IPS-15b (cell line): ENCODE data around the gene CORO1C.
A peak's percentile ranks its signal among the peaks of the same experiment; 100 is the strongest.

Experiments used
- H3K27me3 ChIP-seq: one replicate; pipeline ENCODE4 v1.6.1; 2013; ENCODE audit warnings: low read length; ENCODE audit not compliant: control insufficient read depth, insufficient read depth
- H3K36me3 ChIP-seq: one replicate; pipeline ENCODE4 v1.6.1; 2013; ENCODE audit warnings: low read length; ENCODE audit not compliant: control insufficient read depth, insufficient read depth
- H3K4me1 ChIP-seq: one replicate; pipeline ENCODE4 v1.6.1; 2013; ENCODE audit warnings: mild to moderate bottlenecking, low read length; ENCODE audit not compliant: control insufficient read depth, insufficient read depth
- H3K4me3 ChIP-seq: one replicate; pipeline ENCODE4 v1.5.1; 2013; ENCODE audit warnings: low read depth, low read length
- H3K9ac ChIP-seq: one replicate; pipeline ENCODE4 v1.6.1; 2013; ENCODE audit warnings: low read depth, mild to moderate bottlenecking, low read length
- H3K9me3 ChIP-seq: one replicate; pipeline ENCODE4 v1.6.1; 2013; ENCODE audit warnings: mild to moderate bottlenecking, low read length; ENCODE audit not compliant: control insufficient read depth, insufficient read depth

The CORO1C gene

GRCh38 chr12:108700833-108701541 is 30.3 kb downstream of the CORO1C start:
- H3K27me3 ChIP-seq, result no peaks in the 10 kb centered on the region
- H3K4me1 ChIP-seq, result peaks cover 21% of the 10 kb centered on the region
- no peak overlapping the region for H3K4me3 ChIP-seq
- H3K9ac ChIP-seq, result no peak overlapping the region
- H3K36me3 ChIP-seq, result peaks cover 4% of the 10 kb centered on the region
- H3K9me3 ChIP-seq, result no peaks in the 10 kb centered on the region

GRCh38 chr12:108699955-108700563 is 31.3 kb downstream of the CORO1C start:
- H3K4me1 ChIP-seq, result peaks cover 21% of the 10 kb centered on the region
- H3K36me3 ChIP-seq, result peaks cover 4% of the 10 kb centered on the region
- no peak overlapping the region for H3K9ac ChIP-seq
- no peaks in the 10 kb centered on the region for H3K27me3 ChIP-seq
- no peak overlapping the region for H3K4me3 ChIP-seq
- no peaks in the 10 kb centered on the region for H3K9me3 ChIP-seq

GRCh38 chr12:108697905-108698304 is 33.4 kb downstream of the CORO1C start:
- Histone ChIP-seq H3K27me3 (no peaks in the 10 kb centered on the region), H3K36me3 (peaks cover 4% of the 10 kb centered on the region), H3K4me1 (peaks cover 21% of the 10 kb centered on the region)

GRCh38 chr12:108696996-108697290 is 34.4 kb downstream of the CORO1C start:
- no peak overlapping the region for H3K4me3 ChIP-seq
- H3K36me3 ChIP-seq, result peaks cover 4% of the 10 kb centered on the region
- no peaks in the 10 kb centered on the region for H3K27me3 ChIP-seq
- H3K9ac ChIP-seq, result no peak overlapping the region
- no peaks in the 10 kb centered on the region for H3K9me3 ChIP-seq
- H3K4me1 ChIP-seq, result peaks cover 17% of the 10 kb centered on the region

More at GRCh38 chr12:108697905-108698304, 33.4 kb downstream of the CORO1C start:
- no peak overlapping the region for H3K9ac ChIP-seq
- H3K9me3 ChIP-seq, result no peaks in the 10 kb centered on the region
- no peak overlapping the region for H3K4me3 ChIP-seq

GRCh38 chr12:108696111-108696995 is 35.0 kb downstream of the CORO1C start:
- H3K9ac ChIP-seq, result no peak overlapping the region

GRCh38 chr12:108694812-108695278 is 36.5 kb downstream of the CORO1C start:
- no peak overlapping the region for H3K9ac ChIP-seq

More at GRCh38 chr12:108696111-108696995, 35.0 kb downstream of the CORO1C start:
- H3K9me3 ChIP-seq, result no peaks in the 10 kb centered on the region
- no peaks in the 10 kb centered on the region for H3K27me3 ChIP-seq
- peaks cover 12% of the 10 kb centered on the region for H3K4me1 ChIP-seq
- no peak overlapping the region for H3K4me3 ChIP-seq
- H3K36me3 ChIP-seq, result peaks cover 4% of the 10 kb centered on the region

GRCh38 chr12:108693751-108694150 is 37.6 kb downstream of the CORO1C start:
- no peaks in the 10 kb centered on the region for H3K27me3 ChIP-seq
- no peaks in the 10 kb centered on the region for H3K36me3 ChIP-seq
- no peak overlapping the region for H3K9ac ChIP-seq
- H3K4me1 ChIP-seq, result peaks cover 20% of the 10 kb centered on the region
- no peak overlapping the region for H3K4me3 ChIP-seq
- no peaks in the 10 kb centered on the region for H3K9me3 ChIP-seq

More at GRCh38 chr12:108694812-108695278, 36.5 kb downstream of the CORO1C start:
- Histone ChIP-seq H3K4me3 (no peak overlapping the region), H3K27me3 (no peaks in the 10 kb centered on the region), H3K4me1 (peaks cover 14% of the 10 kb centered on the region), H3K9me3 (no peaks in the 10 kb centered on the region), H3K36me3 (peaks cover 4% of the 10 kb centered on the region)

GRCh38 chr12:108693186-108693730 is 38.1 kb downstream of the CORO1C start:
- Histone ChIP-seq H3K9me3 (no peaks in the 10 kb centered on the region), H3K4me1 (peaks cover 20% of the 10 kb centered on the region), H3K36me3 (no peaks in the 10 kb centered on the region), H3K9ac (no peak overlapping the region), H3K27me3 (no peaks in the 10 kb centered on the region), H3K4me3 (no peak overlapping the region)

- H3K36me3 ChIP-seq, result no peaks in the 10 kb centered on the region
- no peak overlapping the region for H3K9ac ChIP-seq
- H3K4me1 ChIP-seq, result peaks cover 20% of the 10 kb centered on the region
- H3K27me3 ChIP-seq, result no peaks in the 10 kb centered on the region
- H3K9me3 ChIP-seq, result no peaks in the 10 kb centered on the region
- H3K4me3 ChIP-seq, result no peak overlapping the region
Measured at GRCh38 chr12:108691998-108692808, 39.1 kb downstream of the CORO1C start.

- Histone ChIP-seq H3K36me3 (no peaks in the 10 kb centered on the region), H3K4me3 (no peak overlapping the region), H3K9ac (peak overlapping the region; percentile 47), H3K4me1 (peaks cover 20% of the 10 kb centered on the region), H3K27me3 (no peaks in the 10 kb centered on the region), H3K9me3 (no peaks in the 10 kb centered on the region)
Measured at GRCh38 chr12:108691175-108691997, 39.9 kb downstream of the CORO1C start.
